Measurements from ENCODE around the gene EPB41L3.
A peak's percentile ranks its signal among the peaks of the same experiment; 100 is the strongest.

The EPB41L3 gene

GRCh38 chr18:5429681-5430080, 114.1 kb downstream of the EPB41L3 start:
- H3K27me3 ChIP-seq (replicated peaks; ENCODE audit: control insufficient read depth, insufficient read depth, low read length), result no peaks in the 10 kb centered on the region
- TF ChIP-seq CTCF (IDR thresholded peaks at IDR 0.05; ENCODE audit: insufficient read depth, low read length, poor library complexity, severe bottlenecking), result no peak
- DNase-seq (ENCODE audit: extremely low read depth, insufficient read length), result no peak
- H3K36me3 ChIP-seq (ENCODE audit: control insufficient read depth, insufficient read depth, low read length), result no peaks in the 10 kb centered on the region
- H3K4me3 ChIP-seq (replicated peaks; ENCODE audit: low read depth, low read length), result no peak overlapping the region

- H3K4me3 ChIP-seq (replicated peaks; ENCODE audit: low read depth, low read length), result no peak overlapping the region
- no peaks in the 10 kb centered on the region for H3K27me3 ChIP-seq (replicated peaks; ENCODE audit: control insufficient read depth, insufficient read depth, low read length)
- no peak for DNase-seq (ENCODE audit: extremely low read depth, insufficient read length)
- TF ChIP-seq CTCF (IDR thresholded peaks at IDR 0.05; ENCODE audit: insufficient read depth, low read length, poor library complexity, severe bottlenecking), result no peak
- no peaks in the 10 kb centered on the region for H3K36me3 ChIP-seq (ENCODE audit: control insufficient read depth, insufficient read depth, low read length)
Observed at GRCh38 chr18:5425721-5426120, 118.1 kb downstream of the EPB41L3 start.

- TF ChIP-seq CTCF (IDR thresholded peaks at IDR 0.05; ENCODE audit: insufficient read depth, low read length, poor library complexity, severe bottlenecking), result peak; percentile 53
- Histone ChIP-seq H3K4me3 (replicated peaks; ENCODE audit: low read depth, low read length) (no peak overlapping the region), H3K36me3 (ENCODE audit: control insufficient read depth, insufficient read depth, low read length) (no peaks in the 10 kb centered on the region), H3K27me3 (replicated peaks; ENCODE audit: control insufficient read depth, insufficient read depth, low read length) (no peaks in the 10 kb centered on the region)
- no peak for DNase-seq (ENCODE audit: extremely low read depth, insufficient read length)
Observed at GRCh38 chr18:5424903-5425664, 118.7 kb downstream of the EPB41L3 start.

- H3K4me3 ChIP-seq (replicated peaks; ENCODE audit: low read depth, low read length), result no peak overlapping the region
- H3K27me3 ChIP-seq (replicated peaks; ENCODE audit: control insufficient read depth, insufficient read depth, low read length), result no peaks in the 10 kb centered on the region
- DNase-seq (ENCODE audit: extremely low read depth, insufficient read length), result no peak
- no peaks in the 10 kb centered on the region for H3K36me3 ChIP-seq (ENCODE audit: control insufficient read depth, insufficient read depth, low read length)
- no peak for TF ChIP-seq CTCF (IDR thresholded peaks at IDR 0.05; ENCODE audit: insufficient read depth, low read length, poor library complexity, severe bottlenecking)
Observed at GRCh38 chr18:5422626-5423025, 121.2 kb downstream of the EPB41L3 start.

GRCh38 chr18:5421981-5422380, 121.8 kb downstream of the EPB41L3 start:
- Histone ChIP-seq H3K36me3 (ENCODE audit: control insufficient read depth, insufficient read depth, low read length) (no peaks in the 10 kb centered on the region), H3K4me3 (replicated peaks; ENCODE audit: low read depth, low read length) (no peak overlapping the region), H3K27me3 (replicated peaks; ENCODE audit: control insufficient read depth, insufficient read depth, low read length) (no peaks in the 10 kb centered on the region; the same call in 1 of the 2 replicates)
- no peak for TF ChIP-seq CTCF (IDR thresholded peaks at IDR 0.05; ENCODE audit: insufficient read depth, low read length, poor library complexity, severe bottlenecking)
- DNase-seq (ENCODE audit: extremely low read depth, insufficient read length), result no peak

Data from GM06990 (cell line).